HEK293T (cell line): ENCODE measurements around the gene TSPAN2.

Source experiments
- ARNT ChIP-seq: fragments of 450-650 bp; IDR thresholded peaks from 2 replicates; pipeline ENCODE4 v1.6.1; 2017; ENCODE audit warnings: mild to moderate bottlenecking
- BHLHE40 ChIP-seq: fragments of 450-650 bp; IDR thresholded peaks from 2 replicates; pipeline ENCODE4 v1.6.1; 2016; ENCODE audit warnings: mild to moderate bottlenecking, moderate library complexity, borderline replicate concordance
- CTBP1 ChIP-seq: fragments of 450-650 bp; IDR thresholded peaks from 2 replicates; pipeline ENCODE4 v1.6.1; 2016; ENCODE audit warnings: borderline replicate concordance
- FOXA1 ChIP-seq: fragments of 450-650 bp; IDR thresholded peaks from 2 replicates; pipeline ENCODE4 v1.6.1; 2016; ENCODE audit warnings: mild to moderate bottlenecking
- FOXK2 ChIP-seq: fragments of 450-650 bp; IDR thresholded peaks from 2 replicates; pipeline ENCODE4 v1.6.1; 2016; ENCODE audit warnings: mild to moderate bottlenecking
- FOXM1 ChIP-seq: fragments of 450-650 bp; IDR thresholded peaks from 2 replicates; pipeline ENCODE4 v1.6.1; 2017; ENCODE audit warnings: mild to moderate bottlenecking, borderline replicate concordance
- HDGF ChIP-seq: fragments of 450-650 bp; IDR thresholded peaks from 2 replicates; pipeline ENCODE4 v1.6.1; 2017; ENCODE audit warnings: antibody characterized with exemption, borderline replicate concordance
- L3MBTL2 ChIP-seq: fragments of 450-650 bp; conservative IDR thresholded peaks from 2 replicates; pipeline ENCODE4 v1.6.1; 2016; ENCODE audit warnings: mild to moderate bottlenecking
- LEF1 ChIP-seq: fragments of 450-650 bp; IDR thresholded peaks from 2 replicates; pipeline ENCODE4 v1.6.1; 2017; ENCODE audit warnings: mild to moderate bottlenecking, borderline replicate concordance
- NFRKB ChIP-seq: fragments of 450-650 bp; IDR thresholded peaks from 2 replicates; pipeline ENCODE4 v1.6.1; 2016; ENCODE audit warnings: mild to moderate bottlenecking, moderate library complexity
- SP1 ChIP-seq: fragments of 450-650 bp; IDR thresholded peaks from 2 replicates; pipeline ENCODE4 v1.6.1; 2017
- SUZ12 ChIP-seq: fragments of 450-650 bp; IDR thresholded peaks from 2 replicates; pipeline ENCODE4 v1.6.1; 2016; ENCODE audit warnings: mild to moderate bottlenecking
- ZNF384 ChIP-seq: fragments of 450-650 bp; IDR thresholded peaks from 2 replicates; pipeline ENCODE4 v1.6.1; 2016

- no peak for TF ChIP-seq BHLHE40
- TF ChIP-seq L3MBTL2: no peak
- TF ChIP-seq HDGF: no peak
- TF ChIP-seq FOXA1: no peak
- TF ChIP-seq ARNT: no peak
- no peak for TF ChIP-seq FOXM1
- no peak for TF ChIP-seq SUZ12
- no peak for TF ChIP-seq ZNF384
- TF ChIP-seq SP1: no peak
- TF ChIP-seq FOXK2: no peak
- TF ChIP-seq NFRKB: no peak
- no peak for TF ChIP-seq LEF1
- TF ChIP-seq CTBP1: no peak
Observed at GRCh38 chr1:115023593-115023992, 65.7 kb downstream of the TSPAN2 start.
